ENCODE measurements around the gene CMIP.

DNA sequence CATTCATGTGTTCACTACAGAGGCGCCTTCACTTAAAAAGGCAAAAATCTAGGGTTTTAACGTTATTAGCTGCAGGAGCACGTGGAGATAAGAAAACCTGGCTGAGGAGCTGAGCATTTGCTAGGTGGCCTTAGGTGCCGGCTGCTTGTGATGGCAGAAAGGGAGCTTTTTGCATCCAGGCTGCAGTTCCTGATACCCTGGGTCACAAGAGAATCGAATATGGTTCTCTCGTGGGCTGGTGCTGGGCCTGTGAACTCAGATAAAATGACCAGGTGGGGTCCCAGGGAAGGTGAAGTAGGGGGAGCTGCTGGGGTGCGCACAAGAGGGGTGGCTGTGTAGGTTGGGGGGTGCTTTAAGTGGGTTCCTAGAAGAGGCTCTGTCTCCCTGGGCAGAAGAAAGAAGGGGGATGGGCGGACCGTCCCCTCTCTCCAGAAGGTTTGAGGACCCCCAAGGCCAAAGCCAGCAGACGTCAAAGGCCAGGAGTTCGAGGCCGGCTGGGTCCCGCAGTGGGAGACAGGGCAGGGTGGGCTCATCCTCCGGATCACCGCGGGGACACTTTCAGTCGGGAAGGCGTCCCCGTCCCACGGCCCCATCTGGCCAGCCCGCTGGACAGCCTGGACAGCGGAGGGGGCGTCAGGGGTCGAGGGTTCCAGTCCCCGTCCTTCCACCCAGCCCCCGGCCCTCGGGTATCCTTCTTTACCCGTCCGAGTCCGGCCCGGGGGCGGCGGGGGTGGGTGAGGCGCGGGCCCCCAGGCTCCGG lies 740 bp upstream of the CMIP start:
- TF ChIP-seq EP300 (IDR thresholded peaks at IDR 0.05) (no peak), POLR2AphosphoS5 (IDR thresholded peaks at IDR 0.05) (no peak)
- TF ChIP-seq, protein P1, sequence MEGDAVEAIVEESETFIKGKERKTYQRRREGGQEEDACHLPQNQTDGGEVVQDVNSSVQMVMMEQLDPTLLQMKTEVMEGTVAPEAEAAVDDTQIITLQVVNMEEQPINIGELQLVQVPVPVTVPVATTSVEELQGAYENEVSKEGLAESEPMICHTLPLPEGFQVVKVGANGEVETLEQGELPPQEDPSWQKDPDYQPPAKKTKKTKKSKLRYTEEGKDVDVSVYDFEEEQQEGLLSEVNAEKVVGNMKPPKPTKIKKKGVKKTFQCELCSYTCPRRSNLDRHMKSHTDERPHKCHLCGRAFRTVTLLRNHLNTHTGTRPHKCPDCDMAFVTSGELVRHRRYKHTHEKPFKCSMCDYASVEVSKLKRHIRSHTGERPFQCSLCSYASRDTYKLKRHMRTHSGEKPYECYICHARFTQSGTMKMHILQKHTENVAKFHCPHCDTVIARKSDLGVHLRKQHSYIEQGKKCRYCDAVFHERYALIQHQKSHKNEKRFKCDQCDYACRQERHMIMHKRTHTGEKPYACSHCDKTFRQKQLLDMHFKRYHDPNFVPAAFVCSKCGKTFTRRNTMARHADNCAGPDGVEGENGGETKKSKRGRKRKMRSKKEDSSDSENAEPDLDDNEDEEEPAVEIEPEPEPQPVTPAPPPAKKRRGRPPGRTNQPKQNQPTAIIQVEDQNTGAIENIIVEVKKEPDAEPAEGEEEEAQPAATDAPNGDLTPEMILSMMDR (IDR thresholded peaks at IDR 0.05), result no peak

All from esophagus muscularis mucosa (tissue), 4 donors.